Epithelial cell of esophagus (primary cell): Measurements from ENCODE around the gene KRT86.
"Not testable (repeated sequence)": the region's sequence is repeated elsewhere in the genome, so short reads cannot be mapped to it uniquely, and the experiment has no call there.

ENCODE experiments used
- DNase-seq: peaks from one replicate; pipeline ENCODE4 v3.0.0; 2010; ENCODE audit warnings: low read depth
- H3K4me3 ChIP-seq: 2 replicates; pipeline ENCODE4 v1.5.1; 2011; ENCODE audit warnings: mild to moderate bottlenecking, low read length, control low read depth
- TF ChIP-seq, protein P1 (sequence below): IDR thresholded peaks from 2 replicates; pipeline ENCODE4 v1.5.1; 2011; ENCODE audit warnings: low read depth, mild to moderate bottlenecking, low read length, control low read depth, inconsistent platforms; ENCODE audit not compliant: insufficient read depth; ENCODE audit errors: missing control alignments

Gene KRT86

GRCh38 chr12:52338241-52338960, 64.0 kb downstream of the KRT86 start:
- TF ChIP-seq, protein P1, sequence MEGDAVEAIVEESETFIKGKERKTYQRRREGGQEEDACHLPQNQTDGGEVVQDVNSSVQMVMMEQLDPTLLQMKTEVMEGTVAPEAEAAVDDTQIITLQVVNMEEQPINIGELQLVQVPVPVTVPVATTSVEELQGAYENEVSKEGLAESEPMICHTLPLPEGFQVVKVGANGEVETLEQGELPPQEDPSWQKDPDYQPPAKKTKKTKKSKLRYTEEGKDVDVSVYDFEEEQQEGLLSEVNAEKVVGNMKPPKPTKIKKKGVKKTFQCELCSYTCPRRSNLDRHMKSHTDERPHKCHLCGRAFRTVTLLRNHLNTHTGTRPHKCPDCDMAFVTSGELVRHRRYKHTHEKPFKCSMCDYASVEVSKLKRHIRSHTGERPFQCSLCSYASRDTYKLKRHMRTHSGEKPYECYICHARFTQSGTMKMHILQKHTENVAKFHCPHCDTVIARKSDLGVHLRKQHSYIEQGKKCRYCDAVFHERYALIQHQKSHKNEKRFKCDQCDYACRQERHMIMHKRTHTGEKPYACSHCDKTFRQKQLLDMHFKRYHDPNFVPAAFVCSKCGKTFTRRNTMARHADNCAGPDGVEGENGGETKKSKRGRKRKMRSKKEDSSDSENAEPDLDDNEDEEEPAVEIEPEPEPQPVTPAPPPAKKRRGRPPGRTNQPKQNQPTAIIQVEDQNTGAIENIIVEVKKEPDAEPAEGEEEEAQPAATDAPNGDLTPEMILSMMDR: no peak
- H3K4me3 ChIP-seq: no peak overlapping the region
- DNase-seq: peak; percentile 81

- no peak for DNase-seq
- TF ChIP-seq, protein P1: no peak
- H3K4me3 ChIP-seq: no peak overlapping the region
These were observed 66.7 kb downstream of the KRT86 start for GRCh38 chr12:52341066-52341580.

- no peak for DNase-seq
- TF ChIP-seq, protein P1: no peak
- no peak overlapping the region for H3K4me3 ChIP-seq
These were observed 68.5 kb downstream of the KRT86 start for GRCh38 chr12:52342781-52343490.

DNA sequence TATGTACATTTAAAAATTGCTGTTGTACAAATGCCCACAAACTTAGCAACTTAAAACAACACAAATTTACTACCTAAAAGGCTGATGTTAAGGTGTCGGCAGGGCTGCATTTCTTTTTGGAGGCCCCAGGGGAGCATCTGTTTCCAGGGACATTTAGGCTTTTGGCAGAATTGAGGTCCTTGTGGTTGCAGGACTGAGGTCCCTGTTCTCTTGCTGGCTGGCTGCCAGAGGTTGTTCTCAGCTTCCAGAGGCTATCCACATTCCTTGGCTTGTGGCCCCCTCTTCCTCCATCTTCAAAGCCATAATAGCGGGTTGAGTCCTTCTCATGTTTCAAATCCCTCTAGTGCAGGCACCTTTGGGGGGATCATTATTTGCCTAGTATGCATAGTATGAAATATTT, 69.1 kb downstream of the KRT86 start:
- no peak for DNase-seq
- H3K4me3 ChIP-seq: no peak overlapping the region
- TF ChIP-seq, protein P1: no peak

DNA sequence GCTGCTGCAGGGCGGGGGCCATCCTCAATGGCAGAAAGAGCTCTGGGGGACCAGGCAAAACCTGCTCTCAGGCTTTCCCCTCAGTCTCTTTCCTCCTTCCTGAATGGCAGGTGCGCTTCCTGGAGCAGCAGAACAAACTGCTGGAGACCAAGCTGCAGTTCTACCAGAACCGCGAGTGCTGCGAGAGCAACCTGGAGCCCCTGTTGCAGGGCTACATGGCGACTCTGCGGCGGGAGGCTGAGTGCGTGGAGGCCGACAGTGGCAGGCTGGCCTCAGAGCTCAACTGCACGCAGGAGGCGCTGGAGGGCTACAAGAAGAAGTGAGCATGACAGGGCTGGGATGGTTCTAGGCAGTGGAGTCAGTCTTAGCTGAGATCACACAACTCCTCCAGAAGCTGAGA, 69.7 kb downstream of the KRT86 start:
- TF ChIP-seq, protein P1: no peak
- H3K4me3 ChIP-seq: no peak overlapping the region
- no peak for DNase-seq

GRCh38 chr12:52345041-52345440, 70.6 kb downstream of the KRT86 start:
- H3K4me3 ChIP-seq, DNase-seq: not testable (repeated sequence)

DNA sequence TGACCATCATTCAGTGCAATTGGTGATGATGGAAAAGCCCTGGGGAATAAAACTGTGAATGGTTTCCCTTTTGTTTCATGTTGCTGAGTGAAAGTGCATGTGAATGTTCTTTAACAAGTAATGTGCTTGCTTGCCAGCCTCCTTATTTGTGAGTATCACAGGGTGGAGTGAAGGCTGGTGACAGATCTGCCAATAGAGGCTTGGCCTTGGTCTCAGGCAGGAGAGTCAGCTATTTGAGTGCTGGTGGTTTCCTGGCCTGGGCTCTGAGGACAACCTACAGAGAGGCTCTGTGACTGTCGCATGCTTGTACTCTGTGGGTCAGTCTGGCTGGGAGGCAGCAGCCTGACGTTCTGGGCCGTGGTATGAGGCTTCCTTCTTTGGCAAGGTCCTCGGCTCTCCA, 72.1 kb downstream of the KRT86 start:
- no peak overlapping the region for H3K4me3 ChIP-seq
- TF ChIP-seq, protein P1: no peak
- DNase-seq: peak; percentile 34
